ENCODE measurements around the gene SMPD3. TPM values are rescaled to one million over a fixed set of nuclear protein-coding genes. Genes with fewer than 3 reads are reported as not detected.

SMPD3 gene
- total RNA-seq, 1 donor from 2014 or later = not detected

GRCh38 chr16:68444056-68444657, 4.2 kb downstream of the SMPD3 start:
- FAIRE-seq (no peak), DNase-seq (ENCODE audit: low read depth) (peak; percentile 39)
- no peaks in the 10 kb centered on the region for H3K36me3 ChIP-seq (ENCODE audit: control insufficient read depth, insufficient read depth, low read length)
- peaks cover 15% of the 10 kb centered on the region for H3K27me3 ChIP-seq (ENCODE audit: control insufficient read depth, insufficient read depth, low read length)
- TF ChIP-seq, protein P1, sequence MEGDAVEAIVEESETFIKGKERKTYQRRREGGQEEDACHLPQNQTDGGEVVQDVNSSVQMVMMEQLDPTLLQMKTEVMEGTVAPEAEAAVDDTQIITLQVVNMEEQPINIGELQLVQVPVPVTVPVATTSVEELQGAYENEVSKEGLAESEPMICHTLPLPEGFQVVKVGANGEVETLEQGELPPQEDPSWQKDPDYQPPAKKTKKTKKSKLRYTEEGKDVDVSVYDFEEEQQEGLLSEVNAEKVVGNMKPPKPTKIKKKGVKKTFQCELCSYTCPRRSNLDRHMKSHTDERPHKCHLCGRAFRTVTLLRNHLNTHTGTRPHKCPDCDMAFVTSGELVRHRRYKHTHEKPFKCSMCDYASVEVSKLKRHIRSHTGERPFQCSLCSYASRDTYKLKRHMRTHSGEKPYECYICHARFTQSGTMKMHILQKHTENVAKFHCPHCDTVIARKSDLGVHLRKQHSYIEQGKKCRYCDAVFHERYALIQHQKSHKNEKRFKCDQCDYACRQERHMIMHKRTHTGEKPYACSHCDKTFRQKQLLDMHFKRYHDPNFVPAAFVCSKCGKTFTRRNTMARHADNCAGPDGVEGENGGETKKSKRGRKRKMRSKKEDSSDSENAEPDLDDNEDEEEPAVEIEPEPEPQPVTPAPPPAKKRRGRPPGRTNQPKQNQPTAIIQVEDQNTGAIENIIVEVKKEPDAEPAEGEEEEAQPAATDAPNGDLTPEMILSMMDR (IDR thresholded peaks at IDR 0.05; ENCODE audit: insufficient read depth, low read length, severe bottlenecking) = no peak
- H3K4me3 ChIP-seq (ENCODE audit: low read depth, low read length) = no peak overlapping the region

DNA sequence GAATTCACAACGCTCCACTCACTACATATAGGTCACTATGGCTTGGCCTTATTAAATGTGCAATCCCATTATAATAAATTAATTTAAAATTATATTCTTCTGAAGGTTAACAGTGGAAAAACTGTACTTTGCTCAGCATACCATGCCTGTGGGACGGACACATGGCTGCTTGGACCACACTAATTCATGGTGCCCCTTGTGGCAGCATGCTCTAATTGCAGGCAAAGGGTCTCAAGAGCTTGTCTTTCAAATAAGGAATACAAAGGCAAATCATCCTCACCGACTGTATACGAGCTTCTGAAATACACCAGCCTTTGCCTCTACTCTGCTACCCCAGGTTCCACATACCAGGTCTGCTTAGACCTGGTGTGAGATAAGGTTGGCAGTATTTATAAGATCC, 11.7 kb downstream of the SMPD3 start:
- peaks cover 2% of the 10 kb centered on the region for H3K27me3 ChIP-seq (ENCODE audit: control insufficient read depth, insufficient read depth, low read length)
- no peak for FAIRE-seq
- TF ChIP-seq, protein P1 (IDR thresholded peaks at IDR 0.05; ENCODE audit: insufficient read depth, low read length, severe bottlenecking) = no peak
- H3K36me3 ChIP-seq (ENCODE audit: control insufficient read depth, insufficient read depth, low read length) = no peaks in the 10 kb centered on the region
- no peak overlapping the region for H3K4me3 ChIP-seq (ENCODE audit: low read depth, low read length)
- no peak for DNase-seq (ENCODE audit: low read depth)

GRCh38 chr16:68434624-68435210, 13.6 kb downstream of the SMPD3 start:
- Histone ChIP-seq H3K4me3 (ENCODE audit: low read depth, low read length) (no peak overlapping the region), H3K36me3 (ENCODE audit: control insufficient read depth, insufficient read depth, low read length) (no peaks in the 10 kb centered on the region), H3K27me3 (ENCODE audit: control insufficient read depth, insufficient read depth, low read length) (peaks cover 4% of the 10 kb centered on the region)
- FAIRE-seq = peak; percentile 50
- DNase-seq (ENCODE audit: low read depth) = peak; percentile 35
- TF ChIP-seq, protein P1 (IDR thresholded peaks at IDR 0.05; ENCODE audit: insufficient read depth, low read length, severe bottlenecking) = no peak

DNA sequence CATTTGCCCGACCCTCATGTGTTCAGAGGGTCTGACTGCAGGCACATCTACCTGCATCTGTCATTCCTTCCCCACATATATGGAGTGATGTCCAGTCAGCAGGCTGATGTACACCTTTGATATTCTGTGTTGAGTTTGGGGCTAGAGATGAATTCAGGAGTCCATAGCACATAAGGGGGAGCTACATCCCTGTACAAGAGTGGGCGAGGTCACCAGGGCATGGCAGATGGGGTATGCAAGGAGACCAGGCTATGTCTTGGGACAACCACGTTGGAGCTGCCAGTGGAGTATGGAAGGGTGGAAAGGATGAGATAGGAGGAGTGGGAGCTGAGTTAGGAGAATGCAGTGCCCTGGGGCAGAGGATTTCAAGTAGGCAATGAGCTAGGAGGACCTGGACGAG, 15.0 kb downstream of the SMPD3 start:
- H3K27me3 ChIP-seq (ENCODE audit: control insufficient read depth, insufficient read depth, low read length) = peaks cover 4% of the 10 kb centered on the region
- no peaks in the 10 kb centered on the region for H3K36me3 ChIP-seq (ENCODE audit: control insufficient read depth, insufficient read depth, low read length)
- FAIRE-seq (no peak), DNase-seq (ENCODE audit: low read depth) (no peak)
- TF ChIP-seq, protein P1 (IDR thresholded peaks at IDR 0.05; ENCODE audit: insufficient read depth, low read length, severe bottlenecking) = no peak
- no peak overlapping the region for H3K4me3 ChIP-seq (ENCODE audit: low read depth, low read length)

DNA sequence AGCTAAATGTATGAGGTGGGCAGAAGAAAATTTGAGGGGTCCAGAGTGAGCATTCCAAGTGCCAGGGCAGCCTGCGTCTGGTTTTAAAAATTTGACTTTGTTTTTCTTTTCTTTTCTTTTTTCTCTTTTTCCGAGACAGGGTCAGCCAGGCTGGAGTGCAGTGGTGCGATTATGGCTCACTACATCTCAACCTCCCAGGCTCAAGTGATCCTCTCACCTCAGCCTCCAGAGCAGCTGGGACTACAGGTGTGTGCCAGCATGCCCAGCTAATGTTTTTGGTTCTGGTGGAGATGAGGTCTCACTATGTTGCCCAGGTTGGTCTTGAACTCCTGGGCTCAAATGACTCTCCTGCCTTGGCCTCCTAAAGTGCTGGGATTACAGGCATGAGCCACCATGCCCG, 15.6 kb downstream of the SMPD3 start:
- DNase-seq (ENCODE audit: low read depth) = no peak
- TF ChIP-seq, protein P1 (IDR thresholded peaks at IDR 0.05; ENCODE audit: insufficient read depth, low read length, severe bottlenecking) = no peak
- FAIRE-seq = no peak
- H3K27me3 ChIP-seq (ENCODE audit: control insufficient read depth, insufficient read depth, low read length) = peaks cover 2% of the 10 kb centered on the region
- no peak overlapping the region for H3K4me3 ChIP-seq (ENCODE audit: low read depth, low read length)
- H3K36me3 ChIP-seq (ENCODE audit: control insufficient read depth, insufficient read depth, low read length) = no peaks in the 10 kb centered on the region

Measured in bronchial epithelial cell (primary cell).